GM18526 (cell line): Measurements from ENCODE around the gene COX4I1.

Source experiments
- POLR2A ChIP-seq: IDR thresholded peaks from 3 replicates; pipeline ENCODE4 v1.6.1; 2011; ENCODE audit not compliant: insufficient read length; ENCODE audit errors: extremely low read depth

COX4I1 gene

DNA sequence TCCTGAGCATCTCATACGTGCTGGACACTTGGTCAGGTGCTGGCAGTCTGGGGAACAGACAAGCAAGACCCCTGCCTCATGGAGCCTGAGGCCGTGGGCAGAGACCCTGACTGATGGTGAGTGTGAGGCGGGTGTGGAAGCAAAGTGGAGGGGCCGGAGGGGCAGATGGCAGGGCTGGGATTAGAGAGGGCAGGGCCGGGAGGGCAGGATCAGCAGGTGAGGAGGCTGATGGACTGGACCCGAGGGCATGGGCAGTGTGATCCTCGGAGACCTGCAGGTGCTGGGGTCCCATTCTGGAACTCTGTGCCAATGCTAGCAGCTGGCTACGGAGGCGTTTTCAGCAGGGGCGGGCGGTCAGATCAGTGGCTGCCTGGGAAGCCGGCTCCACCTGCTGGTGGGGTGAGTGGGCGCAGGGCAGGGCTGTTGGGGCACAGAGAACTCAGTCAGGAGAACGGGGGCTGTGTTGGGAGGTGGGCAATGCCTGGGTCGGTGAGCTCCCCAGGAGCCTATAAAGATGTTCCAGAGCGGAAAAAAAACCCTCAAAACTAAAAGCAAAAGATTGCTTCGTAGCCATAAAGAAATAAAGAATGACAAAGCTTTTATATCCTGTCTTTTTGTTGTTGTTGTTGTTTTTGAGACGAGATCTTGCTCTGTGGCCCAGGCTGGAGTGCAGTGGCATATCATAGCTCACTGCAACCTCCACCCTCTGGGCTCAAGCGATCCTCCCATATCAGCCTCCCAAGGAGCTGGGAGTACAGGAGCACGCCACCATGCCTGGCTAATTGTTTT, 39.7 kb upstream of the COX4I1 start:
- TF ChIP-seq POLR2A, result no peak

DNA sequence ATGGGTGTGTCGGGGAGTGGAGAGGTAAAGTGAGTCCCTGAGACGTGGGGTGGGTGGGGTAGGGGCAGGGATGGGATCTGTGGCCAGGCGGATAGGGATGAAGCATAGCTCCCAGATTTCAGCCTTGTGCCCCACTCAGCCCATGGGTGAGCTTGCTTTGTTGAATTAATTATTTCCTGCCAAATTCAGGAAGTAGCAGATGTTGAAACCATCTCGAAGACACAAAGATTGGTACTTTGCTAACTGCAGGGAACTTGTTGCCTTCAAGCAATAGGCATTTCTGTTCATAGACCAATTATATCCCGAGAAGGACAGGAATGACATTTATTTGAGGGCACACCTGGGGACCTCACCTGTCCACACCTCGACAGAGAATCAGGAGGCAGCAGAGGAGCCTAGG, 37.6 kb upstream of the COX4I1 start:
- TF ChIP-seq POLR2A, result no peak

GRCh38 chr16:85762970-85763369, 36.5 kb upstream of the COX4I1 start:
- TF ChIP-seq POLR2A, result no peak

DNA sequence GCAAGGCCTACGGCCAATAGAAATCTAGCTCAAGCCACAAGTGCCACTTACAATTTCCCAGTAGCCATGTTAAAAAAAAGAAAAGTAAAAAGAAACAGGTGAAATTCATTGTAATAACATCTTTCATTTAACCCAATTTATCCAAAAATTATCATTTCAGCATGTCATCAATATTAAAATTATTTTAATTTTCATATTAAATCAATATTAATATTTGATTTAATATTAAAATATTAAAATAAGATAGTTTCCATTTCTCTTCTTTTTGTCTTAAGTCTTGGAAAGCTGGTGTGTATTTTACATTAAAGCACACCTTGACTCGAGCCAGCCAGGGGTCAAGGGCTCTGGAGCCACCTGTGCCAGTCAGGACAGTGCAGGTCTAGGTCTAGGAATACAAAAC, 35.9 kb upstream of the COX4I1 start:
- no peak for TF ChIP-seq POLR2A

DNA sequence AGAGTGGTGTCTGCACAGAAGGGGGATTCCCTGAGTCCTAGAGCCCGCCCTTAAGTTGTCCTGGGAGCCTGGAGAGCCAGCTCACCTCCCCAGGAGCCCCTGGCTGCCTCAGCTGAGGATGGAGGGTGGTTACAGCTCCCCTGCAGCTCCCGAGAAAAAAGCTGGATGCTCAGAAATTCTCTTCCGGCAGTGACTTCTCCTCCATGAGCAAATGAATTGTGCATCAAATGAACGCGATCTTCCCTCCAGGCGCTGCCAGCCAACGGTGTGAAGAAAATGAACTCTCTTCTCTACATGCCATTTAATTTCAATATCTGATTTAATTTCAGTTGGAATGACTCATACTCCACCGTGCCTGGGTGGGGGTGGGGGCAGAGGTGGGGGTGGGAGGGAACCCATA, 34.3 kb upstream of the COX4I1 start:
- no peak for TF ChIP-seq POLR2A

GRCh38 chr16:85765767-85766166, 33.7 kb upstream of the COX4I1 start:
- TF ChIP-seq POLR2A, result no peak

- TF ChIP-seq POLR2A, result no peak
Observed at GRCh38 chr16:85767531-85767930, 32.0 kb upstream of the COX4I1 start.

GRCh38 chr16:85768199-85768598, 31.3 kb upstream of the COX4I1 start:
- TF ChIP-seq POLR2A, result no peak

DNA sequence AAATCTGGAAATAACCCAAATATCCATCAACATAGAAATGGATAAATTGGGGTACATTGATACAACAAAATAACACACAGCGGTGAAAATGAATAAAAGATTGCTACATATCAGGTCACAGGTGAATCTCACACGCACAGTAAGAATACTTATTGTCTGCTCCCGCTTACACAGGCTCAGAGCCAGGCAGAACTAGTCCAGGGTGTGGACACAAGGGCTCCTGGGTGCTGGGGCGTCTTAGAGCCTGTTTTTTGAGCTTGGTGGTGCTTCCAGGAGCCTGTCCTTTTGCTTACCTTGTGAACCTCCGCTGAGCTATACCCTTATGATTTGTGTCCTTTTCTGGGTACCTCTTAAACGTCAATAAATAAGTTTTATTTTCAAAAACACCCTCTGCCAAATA, 28.8 kb upstream of the COX4I1 start:
- no peak for TF ChIP-seq POLR2A

DNA sequence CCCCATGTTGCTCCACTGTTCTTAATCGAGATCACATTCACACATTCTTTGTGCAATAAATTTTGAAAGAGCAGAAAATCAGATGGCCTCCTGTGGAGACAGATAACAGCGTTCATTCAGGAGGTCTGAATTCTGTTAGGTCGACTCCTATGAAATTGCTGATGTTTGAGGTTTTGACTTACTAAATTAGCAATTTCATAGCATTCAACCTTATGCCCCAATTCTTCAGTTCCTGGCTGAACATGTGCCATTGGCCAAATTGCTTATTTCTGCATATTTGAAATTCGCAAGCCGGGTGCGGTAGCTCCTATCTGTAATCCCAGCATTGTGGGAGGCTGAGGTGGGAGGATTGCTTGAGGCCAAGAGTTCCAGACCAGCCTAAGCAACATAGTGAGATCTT, 26.5 kb upstream of the COX4I1 start:
- no peak for TF ChIP-seq POLR2A

GRCh38 chr16:85774136-85774535, 25.4 kb upstream of the COX4I1 start:
- no peak for TF ChIP-seq POLR2A

DNA sequence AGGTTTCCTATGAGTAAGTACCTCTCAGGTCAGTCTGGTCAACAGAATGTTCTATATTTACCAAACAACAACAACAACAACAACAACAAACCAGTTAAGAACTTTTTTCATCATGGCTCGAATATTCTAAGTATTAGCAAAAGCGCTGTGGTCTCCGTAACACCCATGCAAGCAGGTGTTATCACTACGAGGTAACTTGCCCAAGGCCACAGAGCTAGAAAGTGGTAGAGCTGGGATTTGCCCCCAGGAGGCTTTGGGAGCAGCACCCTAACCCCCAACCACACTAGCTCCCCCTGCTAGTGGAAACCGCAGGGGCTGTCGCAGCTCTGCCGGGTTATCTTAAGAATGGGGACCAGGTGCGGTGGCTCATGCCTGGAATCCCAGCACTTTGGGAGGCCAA, 24.7 kb upstream of the COX4I1 start:
- TF ChIP-seq POLR2A, result no peak

DNA sequence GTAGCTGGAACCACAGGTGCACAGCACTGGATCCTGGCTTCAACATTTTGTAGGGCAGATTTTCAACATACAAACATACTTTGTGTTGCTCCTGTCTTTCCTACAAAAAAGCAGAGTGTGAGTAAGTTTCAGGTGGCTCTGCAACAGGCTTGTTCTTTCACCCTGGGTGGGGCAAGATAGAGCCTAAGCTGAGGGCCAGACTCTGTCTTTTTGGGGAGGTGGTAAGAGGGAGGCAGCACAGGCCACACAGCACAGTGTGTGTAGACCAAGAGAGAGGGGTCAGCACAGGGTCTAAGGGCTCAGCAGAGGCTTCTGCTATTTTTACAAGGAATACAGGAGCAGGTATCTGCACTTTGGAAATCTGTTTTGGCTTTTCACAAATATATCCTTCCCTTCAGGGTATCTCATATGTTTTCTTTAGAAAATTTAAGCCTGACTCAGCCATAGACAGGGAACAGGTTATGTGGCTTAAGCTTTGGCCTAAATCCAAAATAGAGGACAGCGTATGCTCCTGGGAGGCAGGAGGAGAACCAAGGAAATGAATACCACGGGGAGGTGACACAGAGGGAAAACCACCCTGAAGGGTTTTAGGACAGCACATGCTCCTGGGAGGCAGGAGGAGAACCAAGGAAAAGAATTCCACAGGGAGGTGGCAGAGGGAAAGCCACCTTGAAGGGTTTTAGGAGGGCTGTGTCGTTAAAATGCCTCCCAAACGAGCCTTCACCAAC, 21.7 kb upstream of the COX4I1 start:
- no peak for TF ChIP-seq POLR2A

DNA sequence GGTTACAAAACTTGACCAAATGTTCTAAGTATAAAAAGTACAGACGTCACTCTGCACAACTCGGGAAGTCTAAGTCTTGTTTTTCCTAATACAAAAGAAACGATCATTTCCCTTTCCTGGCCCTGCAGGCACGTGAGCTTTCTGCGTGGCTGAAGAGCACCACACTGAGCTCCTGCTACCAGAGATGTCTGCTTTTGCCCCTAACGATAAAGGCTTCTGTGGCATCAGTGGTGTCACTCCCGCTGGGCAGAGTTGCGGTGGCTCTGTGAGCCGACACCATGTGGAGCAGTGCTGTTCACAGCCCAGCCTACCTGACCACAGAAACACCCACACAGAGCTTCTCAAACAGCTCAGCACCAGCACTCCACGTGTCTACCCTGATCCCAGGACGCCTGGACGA, 20.6 kb upstream of the COX4I1 start:
- no peak for TF ChIP-seq POLR2A

- no peak for TF ChIP-seq POLR2A
Observed at GRCh38 chr16:85780281-85780680, 19.2 kb upstream of the COX4I1 start.

GRCh38 chr16:85781156-85781555, 18.3 kb upstream of the COX4I1 start:
- TF ChIP-seq POLR2A, result no peak
